GM21381 (cell line): Measurements from ENCODE around the gene FUT4.
"Not testable (repeated sequence)": the region's sequence is repeated elsewhere in the genome, so short reads cannot be mapped to it uniquely, and the experiment has no call there.

Experiments used
- ATAC-seq: cut with Tn5 transposase; IDR thresholded peaks from one replicate; pipeline ENCODE4 v1.9.1; 2021; ENCODE audit warnings: mild to moderate bottlenecking, moderate library complexity; ENCODE audit not compliant: unreplicated experiment

Gene FUT4

DNA sequence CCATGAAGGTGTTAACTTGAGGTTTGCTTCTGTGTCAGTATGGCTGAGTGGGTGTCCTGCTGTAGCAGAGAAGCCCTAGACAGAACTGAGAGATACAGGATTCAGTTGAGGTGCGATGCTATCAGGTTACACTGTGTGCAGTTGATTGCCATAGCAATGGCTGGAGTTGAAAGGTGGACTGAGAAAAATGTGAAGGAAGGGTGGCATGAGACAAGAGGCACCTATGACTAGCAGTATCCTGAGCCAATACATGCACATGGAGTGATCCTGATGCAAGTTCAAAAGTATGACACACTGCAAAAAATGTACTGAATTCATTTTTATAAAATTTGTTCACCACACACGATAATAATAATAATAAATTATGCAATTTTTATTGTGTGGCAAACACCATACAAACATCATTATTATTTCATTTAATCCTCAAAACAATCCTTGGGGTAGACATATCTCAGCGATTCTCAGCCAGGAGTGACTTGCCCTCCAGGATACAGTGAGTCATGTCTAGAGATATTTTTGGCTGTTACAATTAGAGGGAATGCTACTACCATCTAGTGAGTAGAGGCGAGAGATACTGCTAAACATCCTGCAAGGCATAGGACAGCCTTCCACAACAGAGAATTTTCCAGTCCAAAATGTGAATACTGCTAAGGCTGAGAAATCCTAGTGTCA lies 19.6 kb downstream of the FUT4 start:
- ATAC-seq = no peak

DNA sequence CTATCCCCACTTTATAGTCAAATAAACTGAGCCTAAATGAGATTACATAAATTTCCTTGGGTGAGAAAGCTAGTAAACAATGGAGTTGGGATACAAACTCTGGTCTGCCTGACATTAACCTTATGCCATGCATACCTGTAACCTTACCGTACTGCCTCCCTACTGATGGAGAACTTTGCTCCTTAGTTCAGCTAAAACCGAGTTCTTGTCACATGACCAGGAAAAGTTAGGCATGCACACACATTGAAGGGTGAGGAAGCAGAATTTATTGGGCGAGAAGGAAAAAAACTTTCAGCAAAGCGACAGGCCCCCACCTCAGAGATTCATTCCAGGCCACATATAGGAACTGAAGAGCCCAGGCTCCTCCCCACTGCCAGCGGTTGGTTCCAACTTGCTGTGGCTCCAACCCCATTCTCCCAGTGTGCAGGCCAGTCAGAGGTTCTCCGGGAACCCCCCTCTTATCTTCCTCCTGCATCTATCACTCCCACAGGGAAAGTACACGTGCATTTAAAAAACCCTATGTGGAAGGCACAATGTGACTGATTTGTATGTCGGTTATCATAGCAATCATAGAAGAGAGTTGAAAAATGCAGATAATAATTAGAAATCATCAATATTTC lies 20.2 kb downstream of the FUT4 start:
- ATAC-seq = no peak

DNA sequence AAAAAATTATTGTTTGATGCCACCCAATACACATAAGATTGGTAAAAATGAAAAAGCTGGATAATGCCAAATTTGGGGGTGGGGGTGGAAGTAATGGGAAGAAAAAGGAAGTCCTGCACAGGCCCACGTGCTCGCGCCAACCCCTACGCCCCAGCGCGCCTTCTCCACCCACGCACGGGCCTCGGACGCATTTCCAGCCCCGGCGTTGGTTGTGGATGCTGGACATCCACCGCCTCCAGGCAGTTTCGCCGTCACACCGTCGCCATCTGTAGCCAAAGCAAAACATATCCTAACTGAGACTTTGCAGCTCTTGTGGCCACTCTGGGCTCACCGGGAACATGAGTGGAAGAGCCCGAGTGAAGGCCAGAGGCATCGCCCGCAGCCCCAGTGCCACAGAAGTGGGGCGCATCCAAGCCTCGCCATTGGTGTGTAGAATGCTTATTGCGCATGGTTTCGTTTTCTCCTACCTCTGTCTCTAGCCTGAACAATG lies 23.5 kb downstream of the FUT4 start, which contains the start of gene PIWIL4:
Gene PIWIL4, plus strand, starts transcription at position 188 of the 490 bp plus-strand sequence. Its CDS starts 151 bp downstream, at position 339.
- ATAC-seq = no peak

DNA sequence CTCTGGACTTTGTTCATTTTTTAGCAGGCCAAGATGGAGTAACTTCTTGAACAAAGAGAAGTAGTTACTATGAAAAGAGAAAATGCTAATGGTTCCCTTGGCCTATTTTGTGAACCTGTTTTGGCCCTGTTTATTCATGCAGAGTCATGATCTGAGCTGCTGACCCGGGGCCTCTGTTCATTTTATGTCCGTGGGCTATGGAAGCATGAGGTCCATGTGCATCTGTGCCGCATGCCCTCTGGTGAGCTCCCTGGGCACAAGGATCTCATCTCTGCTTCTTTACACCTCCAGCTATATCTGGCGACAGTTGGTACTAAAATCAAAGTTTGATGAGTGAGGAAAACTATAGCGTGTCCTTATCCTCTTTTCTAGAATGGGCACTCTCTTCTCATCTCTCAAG lies 24.5 kb downstream of the FUT4 start:
- ATAC-seq = no peak

DNA sequence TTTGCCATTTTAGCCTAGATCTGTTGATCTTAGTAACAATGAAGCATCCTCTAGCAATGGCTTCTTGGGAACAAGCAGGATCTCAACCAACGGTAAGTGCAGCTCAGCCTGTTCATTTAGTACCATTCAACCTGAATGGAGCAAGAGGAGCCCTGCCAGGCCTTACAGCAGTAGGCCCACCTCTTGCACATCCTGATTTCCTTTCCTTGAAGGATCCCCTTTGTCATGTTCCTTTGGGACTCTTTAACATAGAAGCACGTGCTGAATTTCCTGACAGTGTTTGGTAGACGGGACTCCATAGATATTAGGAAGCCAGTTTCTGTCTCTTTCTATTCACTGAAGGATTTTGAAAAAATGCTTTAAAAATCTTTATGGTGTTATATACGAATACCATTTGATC lies 25.0 kb downstream of the FUT4 start:
- no peak for ATAC-seq

DNA sequence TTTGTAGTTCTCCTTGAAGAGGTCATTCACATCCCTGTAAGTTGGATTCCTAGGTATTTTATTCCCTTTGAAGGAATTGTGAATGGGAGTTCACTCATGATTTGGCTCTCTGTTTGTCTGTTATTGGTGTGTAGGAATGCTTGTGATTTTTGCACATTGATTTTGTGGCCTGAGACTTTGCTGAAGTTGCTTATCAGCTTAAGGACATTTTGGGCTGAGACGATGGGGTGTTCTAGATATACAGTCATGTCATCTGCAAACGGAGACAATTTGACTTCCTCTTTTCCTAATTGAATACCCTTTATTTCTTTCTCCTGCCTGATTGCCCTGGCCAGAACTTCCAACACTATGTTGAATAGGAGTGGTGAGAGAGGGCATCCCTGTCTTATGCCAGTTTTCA lies 29.3 kb downstream of the FUT4 start:
- not testable (repeated sequence) for ATAC-seq

DNA sequence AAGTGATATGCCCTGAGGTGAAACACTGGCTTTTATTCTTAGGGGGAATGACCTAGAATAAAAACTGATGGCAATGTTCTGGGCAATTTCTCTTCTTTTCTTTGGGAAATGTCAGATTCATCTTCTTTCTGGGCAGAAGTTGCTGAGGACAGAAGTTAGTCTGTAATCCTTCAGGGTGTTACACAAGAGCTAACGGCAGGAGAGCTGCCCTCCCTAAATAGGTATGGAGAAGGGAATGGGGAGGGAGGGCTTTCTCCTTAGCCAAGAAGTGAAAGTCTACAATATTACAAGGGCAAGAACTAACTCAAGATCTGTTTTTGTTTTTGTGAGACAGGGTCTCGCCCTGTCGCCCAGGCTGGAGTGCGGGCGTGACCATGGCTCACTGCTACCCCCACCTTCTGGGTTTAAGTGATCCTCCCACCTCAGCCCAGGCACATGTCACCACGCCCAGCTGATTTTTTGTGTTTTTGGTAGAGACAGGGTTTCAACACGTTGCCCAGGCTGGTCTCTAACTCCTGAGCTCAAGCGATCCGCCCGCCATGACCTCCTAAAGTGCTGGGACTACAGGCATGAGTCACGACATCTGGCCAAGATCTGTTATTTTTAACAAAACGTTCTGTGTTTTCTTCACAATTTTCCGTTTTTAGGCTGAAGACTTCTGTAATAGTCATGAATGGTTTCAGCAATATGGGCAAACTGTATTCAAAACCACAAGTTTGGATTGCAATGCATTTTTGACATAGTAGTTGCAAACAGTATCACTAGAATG lies 30.7 kb downstream of the FUT4 start:
- no peak for ATAC-seq

DNA sequence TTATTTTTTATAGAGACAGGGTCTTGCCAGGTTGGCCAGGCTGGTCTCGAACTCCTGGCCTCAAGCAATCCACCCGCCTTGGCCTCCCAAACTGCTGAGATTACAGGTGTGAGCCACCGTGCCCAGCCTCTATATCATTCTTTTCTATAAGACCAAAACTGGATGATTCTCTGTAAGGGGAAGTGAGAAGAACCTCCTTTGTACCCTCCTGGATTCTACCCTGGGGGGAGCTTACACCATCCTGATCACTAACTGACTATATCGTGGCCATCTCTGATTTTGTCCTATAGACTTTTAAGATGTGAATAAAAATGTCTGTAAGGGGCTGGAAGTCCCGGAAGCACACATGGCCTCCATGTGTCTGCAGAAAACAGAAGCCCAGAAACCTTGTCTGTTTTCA lies 32.6 kb downstream of the FUT4 start:
- ATAC-seq = no peak

DNA sequence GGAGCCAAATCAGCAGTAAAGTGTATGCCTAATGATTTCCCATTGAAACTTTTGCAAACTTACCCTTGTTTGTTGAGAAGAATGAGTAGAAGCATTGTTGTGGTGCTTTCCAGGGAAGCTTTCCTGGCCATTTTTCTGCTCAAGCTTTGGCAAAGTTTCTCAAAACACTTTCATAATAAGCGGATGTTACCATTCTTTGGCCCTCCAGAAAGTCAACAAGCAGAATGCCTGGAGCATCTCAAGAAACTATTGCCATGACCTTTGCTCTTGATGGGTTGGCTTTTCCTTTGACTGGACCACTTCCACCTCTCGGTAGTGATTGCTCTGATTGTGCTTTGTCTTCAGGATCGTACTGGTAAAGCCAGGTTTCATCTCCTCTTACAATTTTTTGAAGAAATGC lies 34.1 kb downstream of the FUT4 start:
- no peak for ATAC-seq

DNA sequence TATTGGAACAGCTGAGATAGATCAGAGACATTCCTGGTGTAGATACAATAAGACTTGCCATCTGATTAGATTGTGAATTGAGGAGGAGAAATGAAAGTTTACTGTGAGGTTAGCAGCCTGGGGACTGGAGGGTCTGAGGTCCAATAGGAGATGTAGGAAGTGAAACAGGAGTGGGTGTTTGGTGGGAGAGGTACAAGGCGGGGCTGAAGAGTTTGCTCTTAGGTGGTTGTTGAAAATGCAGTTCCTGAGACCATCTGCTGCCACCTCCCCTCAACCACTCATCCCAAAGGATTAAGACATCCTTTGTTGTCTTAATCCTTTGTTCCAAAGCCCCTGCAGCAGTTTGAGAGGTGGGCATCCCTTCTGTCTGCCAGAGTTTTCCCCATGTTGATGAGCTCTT lies 38.2 kb downstream of the FUT4 start:
- no peak for ATAC-seq

DNA sequence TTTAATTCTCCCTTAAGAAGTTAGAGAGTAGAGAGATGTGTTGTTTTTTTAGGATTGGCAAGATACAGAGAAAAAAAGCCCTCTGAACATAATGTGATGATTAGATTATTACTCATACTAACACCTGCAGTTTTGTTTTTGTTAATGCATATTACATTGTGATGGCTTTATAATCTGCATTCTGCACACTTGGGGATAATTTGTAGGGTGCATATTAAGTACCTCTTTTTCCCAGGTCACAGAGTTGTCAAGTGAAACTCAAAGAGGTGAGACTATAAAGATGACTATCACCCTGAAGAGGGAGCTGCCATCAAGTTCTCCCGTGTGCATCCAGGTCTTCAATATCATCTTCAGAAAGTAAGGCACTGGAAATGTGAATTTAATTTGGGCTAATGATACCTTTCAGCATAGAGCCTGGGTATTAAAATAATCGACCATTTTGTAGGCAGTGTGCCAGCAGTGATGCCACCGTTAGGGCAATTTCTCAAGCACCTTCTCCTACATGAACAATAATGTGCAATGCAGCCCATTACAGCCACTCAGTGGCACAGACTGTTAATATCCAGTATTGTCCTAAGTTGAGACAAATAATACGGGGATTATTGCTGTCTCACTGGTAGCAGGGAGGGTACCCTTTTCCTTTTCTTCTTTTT lies 39.6 kb downstream of the FUT4 start:
- ATAC-seq = no peak

DNA sequence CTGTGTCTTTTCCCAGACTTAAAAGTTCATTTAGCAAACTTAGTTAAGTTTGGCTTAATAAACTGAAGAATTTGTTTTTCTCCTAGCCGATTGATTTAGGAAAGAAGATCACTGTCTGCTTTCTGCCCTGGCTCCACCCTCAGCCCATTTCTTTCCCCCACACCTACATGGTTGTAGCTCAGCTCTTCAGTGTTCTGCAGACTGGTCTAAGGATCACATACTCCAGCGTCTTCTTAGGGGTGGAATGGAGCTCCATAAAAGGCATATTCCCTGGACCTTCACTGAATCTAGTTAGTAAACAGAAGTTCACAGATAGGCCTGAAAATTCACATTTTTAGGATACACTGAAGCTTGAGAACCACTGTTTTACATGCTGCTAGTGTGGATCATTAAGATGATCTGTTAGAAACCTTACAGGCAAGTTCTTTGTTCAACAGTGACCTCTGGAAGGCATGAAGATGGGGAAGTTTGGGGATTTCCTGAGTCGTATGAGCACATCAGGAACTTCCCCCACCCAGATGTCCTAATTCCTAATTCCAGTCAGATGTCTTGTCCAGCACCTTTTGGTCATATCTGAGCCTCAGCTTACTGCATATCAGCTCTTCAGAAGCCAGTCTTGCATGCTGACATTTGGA lies 40.3 kb downstream of the FUT4 start:
- no peak for ATAC-seq

DNA sequence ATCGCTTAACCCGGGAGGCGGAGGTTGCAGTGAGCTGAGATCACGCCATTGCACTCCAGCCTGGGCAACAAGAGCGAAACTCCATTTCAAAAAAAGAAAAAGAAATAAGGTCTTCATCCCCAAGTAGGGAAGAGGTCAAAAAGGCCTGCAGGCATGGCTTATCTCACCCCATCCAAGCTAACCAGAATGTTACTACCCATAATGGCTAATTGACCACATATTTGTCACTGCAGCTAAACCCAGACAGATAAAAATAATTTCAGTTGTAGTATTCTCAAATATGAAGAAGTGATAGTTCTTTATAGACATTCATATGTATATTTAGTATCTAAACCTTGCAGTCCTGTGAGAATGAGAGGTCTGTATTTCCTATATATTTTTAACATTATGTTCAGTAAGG lies 41.3 kb downstream of the FUT4 start:
- ATAC-seq = no peak

DNA sequence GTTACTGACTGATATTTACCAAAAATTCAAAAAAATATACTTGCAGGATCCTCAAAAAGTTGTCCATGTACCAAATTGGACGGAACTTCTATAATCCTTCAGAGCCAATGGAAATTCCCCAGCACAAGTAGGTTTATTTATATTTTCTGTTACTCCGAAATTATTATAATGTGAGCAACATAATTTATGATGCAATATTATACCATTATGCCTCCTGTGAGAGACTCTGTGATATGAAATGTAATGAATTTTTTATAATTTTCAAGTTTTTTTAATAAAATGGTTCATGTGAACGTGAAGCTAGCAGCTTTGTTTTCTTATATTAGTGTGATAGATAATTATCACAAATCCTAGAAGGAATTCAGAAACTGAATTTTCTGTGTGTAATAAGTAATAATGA lies 41.7 kb downstream of the FUT4 start:
- no peak for ATAC-seq

DNA sequence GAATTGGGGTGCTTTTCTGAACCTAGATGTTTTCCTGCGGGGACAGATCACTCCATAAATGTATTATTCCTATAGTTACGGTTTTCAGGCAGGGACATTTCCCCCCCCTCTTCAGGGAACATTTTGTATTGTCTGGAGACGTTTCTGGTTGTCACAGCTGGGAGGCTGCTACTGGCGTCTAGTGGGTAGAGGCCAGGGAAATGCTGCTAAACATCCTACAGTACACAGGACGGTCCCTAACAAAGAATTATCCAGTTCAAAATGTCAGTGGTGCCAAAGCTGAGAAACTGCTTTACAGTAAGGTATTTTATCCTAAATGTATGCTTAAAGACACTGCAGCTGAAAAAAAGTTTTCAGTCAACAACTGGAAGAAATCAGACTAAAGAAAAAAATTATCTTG lies 42.8 kb downstream of the FUT4 start:
- no peak for ATAC-seq

DNA sequence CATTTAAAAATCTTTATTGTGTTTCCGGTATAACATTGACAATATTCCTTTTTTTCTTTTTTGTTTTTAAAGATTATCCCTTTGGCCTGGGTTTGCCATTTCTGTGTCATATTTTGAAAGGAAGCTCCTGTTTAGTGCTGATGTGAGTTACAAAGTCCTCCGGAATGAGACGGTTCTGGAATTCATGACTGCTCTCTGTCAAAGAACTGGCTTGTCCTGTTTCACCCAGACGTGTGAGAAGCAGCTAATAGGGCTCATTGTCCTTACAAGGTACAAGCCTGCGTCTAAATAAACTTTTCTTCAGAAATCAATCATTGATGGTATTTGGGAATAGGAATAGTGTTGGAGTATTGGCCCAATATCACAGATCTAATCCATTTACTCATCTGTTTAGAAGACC lies 43.3 kb downstream of the FUT4 start:
- no peak for ATAC-seq

DNA sequence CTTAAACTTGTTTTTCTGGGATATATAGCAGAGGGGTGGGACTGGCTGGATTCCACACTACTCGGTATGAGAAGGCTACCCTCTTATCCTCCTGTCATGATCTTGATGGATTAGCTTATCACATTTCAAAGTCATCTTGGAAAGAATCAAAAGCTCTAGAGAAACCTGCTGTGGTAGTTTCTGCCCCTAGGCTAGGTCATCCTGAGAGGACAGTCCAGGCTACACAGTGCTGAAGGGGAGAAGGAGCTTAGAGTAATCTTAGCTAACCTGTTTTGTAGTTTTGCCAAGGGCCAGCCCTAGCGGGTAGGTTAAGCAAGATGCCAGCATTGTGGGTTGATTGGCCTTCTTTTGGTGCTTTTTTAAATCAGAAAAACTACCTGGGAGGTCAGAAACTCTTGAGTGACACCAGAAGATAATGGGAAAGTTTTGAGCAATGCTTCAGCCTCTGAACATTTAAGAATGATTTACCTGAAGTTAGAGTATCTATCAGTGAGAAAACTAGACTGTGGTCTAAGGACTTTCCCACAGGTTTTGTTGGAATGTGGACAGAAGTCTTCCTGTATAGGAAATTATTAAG lies 44.7 kb downstream of the FUT4 start:
- ATAC-seq = no peak

DNA sequence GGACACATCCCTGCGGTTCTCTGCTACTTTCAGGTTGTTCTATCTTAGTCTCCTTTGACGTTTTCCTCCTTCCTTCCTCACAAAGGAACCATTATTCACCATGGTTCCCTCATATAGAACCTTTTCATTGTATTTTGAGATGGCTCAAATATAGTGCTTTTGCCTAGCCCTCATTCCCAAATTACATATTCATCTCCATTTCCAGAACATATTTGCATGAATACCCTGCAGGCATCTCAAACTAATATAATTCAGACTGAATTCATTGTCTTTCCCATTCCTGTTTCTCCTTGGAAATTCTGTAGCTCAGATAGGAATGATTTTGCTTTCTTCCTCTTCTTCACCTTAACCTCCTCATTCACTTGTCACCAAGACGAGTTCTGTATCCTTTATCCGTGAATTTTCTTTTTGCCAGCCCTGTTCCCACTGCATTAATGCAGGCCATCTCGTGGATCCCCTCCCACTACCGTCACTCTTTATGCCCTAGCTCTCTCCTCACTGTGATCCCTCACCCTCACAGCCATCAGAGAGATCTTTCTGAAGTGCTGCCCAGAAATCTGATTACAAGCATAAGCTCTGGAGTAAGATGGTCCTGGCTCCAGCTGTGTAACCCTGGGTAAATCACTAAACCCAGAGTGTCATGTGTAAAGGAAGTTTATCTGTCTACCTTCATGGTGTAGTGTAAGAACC lies 46.8 kb downstream of the FUT4 start:
- ATAC-seq = no peak

DNA sequence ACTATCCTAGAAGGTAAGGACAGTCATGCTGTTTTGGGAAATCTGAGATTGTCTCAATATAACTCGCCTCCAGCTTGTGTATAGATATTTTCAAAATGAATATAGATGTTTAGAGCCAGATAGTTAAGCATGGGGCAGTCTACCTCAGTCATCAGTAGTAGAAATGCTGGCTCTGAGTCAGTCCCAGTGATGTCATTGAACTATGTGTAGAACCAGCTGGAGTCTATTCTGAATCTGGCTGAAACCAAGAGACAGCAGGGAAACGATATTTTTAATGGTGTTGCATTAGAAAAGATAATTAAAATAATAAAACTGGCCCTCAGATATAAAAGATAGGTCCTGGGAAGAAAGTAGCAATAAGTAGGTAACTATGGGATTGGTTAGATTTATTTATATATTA lies 49.3 kb downstream of the FUT4 start:
- ATAC-seq = peak; percentile 75

DNA sequence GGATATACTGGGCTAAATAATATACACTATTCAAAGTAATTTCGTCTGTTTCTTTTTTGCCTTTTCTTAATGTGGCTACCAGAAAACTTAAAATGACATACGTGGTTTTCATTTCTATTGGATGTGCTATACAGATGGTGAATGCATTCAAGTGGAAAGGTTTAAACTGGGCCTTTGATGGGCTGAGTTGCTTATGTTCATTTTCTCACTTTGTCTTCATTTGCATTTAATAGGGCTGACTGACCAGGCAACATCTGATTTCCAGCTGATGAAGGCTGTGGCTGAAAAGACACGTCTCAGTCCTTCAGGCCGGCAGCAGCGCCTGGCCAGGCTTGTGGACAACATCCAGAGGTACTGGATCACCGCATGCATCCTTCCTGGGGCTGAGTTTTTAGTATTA lies 51.4 kb downstream of the FUT4 start:
- peak; percentile 61 for ATAC-seq
